T47D (cell line): ENCODE data around the gene PHLPP1.
"Not testable (repeated sequence)": the region's sequence is repeated elsewhere in the genome, so short reads cannot be mapped to it uniquely, and the experiment has no call there.

Source experiments
- DNase-seq, 2 experiments: peaks; one replicate each; pipeline versions ENCODE4 v3.0.0 to v3.0.0-alpha.2; 2011 to 2012; ENCODE audit warnings: low read depth in 1 of 2, low spot score in 1 of 2
- JUND ChIP-seq: IDR thresholded peaks from 2 replicates; pipeline ENCODE4 v1.6.1; 2012; ENCODE audit warnings: low read depth
- in situ Hi-C: cut with HindIII; loops from 2 replicates; pipeline ENCODE4 v1.10.0; 2016; ENCODE audit warnings: low sequenced_read_pairs, low pct_unique_long_range_greater_than_20kb

PHLPP1 gene

GRCh38 chr18:62739911-62740310, 24.6 kb downstream of the PHLPP1 start:
- in situ Hi-C loops: no loop called here
- no peak for DNase-seq
- TF ChIP-seq JUND: no peak

DNA sequence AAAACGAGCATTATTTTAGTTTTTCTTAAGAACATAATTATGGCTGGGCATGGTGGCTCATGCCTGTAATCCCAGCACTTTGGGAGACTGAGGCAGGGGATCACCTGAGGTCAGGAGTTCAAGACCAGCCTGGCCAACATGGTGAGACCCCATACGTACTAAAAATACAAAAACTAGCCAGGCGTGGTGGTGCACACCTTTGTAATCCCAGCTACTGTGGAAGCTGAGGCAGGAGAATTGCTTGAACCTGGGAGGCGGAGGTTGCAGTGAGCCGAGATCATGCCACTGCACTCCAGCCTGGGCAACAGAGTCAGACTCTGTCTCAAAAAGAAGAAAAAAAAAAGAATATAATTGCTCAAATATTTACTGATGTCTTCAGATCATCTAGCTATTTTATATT, 25.3 kb downstream of the PHLPP1 start:
- DNase-seq, in situ Hi-C loops: not testable (repeated sequence)

- DNase-seq: no peak
- no peak for TF ChIP-seq JUND
- in situ Hi-C loops: no loop called here
Measured at GRCh38 chr18:62741118-62741566, 25.8 kb downstream of the PHLPP1 start.

DNA sequence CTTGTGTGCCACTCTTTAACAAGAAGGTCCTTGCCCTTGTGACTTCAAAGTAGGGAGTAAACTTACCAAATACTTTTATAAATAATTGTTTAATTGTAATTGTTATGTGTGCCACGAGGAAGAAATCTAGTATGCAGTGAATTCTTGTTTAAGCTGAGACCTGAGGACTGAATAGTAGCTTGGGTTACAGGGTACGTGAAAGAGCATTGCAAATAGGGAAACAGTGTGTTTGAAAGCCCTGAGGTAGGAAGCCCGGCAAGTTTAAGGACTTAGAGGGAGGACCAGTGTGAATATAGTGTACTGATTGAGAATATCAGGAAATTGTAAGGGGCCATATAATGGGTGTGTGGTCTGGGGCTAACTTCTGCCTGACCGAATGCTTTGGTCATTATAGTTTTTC, 26.2 kb downstream of the PHLPP1 start:
- no peak for DNase-seq
- no peak for TF ChIP-seq JUND
- in situ Hi-C loops: no loop called here

- TF ChIP-seq JUND: no peak
- in situ Hi-C loops: no loop called here
Measured at GRCh38 chr18:62744076-62744968, 29.0 kb downstream of the PHLPP1 start.

DNA sequence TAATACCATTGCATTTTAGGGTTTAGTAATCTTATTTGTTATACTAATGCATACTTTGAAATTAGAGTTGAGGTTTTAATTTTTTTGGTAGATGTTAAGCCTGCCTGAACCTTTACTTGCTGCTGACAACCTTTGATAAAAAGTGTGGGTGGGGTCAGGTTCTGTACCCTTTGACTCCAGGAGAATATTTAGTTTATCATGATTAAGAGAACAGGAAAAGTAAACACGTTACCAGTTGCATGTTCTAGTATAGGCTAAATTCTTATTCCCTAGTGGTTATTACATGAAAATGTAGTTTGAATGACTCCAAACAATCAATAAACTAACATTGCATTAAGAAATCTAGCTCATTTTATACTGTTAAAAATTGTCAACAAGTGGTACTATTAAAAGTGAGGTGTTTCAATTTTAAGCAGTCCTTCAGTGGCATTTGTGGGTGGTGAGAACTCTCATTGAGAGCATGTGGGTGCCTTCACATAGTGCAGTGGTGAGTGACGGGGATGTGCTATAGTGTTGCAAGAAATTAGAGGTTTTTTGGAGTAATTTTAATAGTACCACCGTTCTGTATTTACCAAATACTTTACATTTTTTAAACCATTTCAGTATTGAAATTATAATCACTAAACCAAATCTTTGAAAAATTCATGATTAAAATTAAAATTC, 29.9 kb downstream of the PHLPP1 start:
- in situ Hi-C loops: no loop called here
- TF ChIP-seq JUND: no peak
- DNase-seq: no peak

More at GRCh38 chr18:62744076-62744968, 29.0 kb downstream of the PHLPP1 start:
- DNase-seq: no peak

DNA sequence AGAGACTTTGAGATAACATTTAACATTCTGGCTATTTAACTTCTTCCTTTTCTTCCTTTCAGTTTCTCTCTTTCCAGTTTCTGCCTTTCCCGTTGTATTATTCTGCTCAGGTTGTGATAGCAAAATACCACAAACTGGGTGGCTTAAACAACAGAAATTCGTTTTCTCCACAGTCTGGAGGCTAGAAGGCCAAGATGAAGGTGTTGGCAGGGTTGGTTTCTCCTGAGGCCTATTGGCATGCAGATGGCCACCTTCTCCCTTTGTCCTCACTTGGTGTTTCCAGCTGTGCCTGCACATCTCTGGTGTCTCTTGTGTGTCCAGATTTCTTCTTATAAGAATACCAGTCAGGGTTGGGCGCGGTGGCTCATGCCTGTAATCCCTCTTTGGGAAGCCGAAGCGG, 34.0 kb downstream of the PHLPP1 start:
- in situ Hi-C loops: no loop called here
- no peak for DNase-seq
- no peak for TF ChIP-seq JUND

DNA sequence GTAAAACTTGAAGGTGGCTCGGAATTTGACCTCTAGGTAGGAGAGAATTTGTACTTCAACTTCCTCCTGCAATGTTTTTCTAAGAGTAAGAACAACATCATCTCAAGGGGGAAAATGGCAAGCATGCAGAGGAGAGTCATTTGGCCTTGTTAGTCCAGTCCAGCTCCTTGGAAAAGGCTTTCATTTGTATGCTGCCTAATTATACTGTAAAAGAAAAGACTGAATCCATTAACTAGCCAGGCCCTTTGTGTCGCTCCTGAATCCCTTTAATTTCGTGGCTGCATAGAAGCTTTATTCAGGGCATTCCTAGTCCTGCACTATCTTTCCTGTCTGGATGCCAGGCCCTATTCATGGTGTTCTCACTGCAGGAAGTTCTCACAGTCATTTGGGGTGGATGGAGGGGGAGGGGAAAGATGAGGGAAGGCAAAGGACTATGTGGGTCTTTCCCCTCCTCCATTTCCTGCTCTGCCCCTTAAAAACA, 36.0 kb downstream of the PHLPP1 start:
- no peak for TF ChIP-seq JUND
- DNase-seq: no peak
- in situ Hi-C loops: no loop called here

DNA sequence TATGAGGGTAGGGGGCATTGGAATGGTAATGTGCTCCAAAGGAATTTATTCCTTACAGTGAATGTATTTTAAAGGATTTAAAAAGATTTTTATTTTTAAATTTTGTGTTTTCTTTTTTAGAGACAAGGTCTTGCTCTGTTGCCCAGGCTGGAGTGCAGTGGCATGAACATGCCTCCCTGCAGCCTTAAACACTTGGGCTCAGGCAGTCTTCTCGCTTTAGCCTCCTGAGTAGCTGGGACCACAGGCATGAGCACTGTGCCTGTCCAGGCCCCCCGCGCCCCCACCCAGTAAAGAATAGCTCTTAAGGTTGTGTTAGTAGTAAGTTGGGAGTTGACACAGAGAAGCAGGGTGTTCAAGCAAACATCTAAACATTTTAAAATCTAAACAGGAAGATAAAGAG, 36.6 kb downstream of the PHLPP1 start:
- no peak for TF ChIP-seq JUND
- in situ Hi-C loops: no loop called here
- no peak for DNase-seq

- TF ChIP-seq JUND: no peak
- no peak for DNase-seq
- in situ Hi-C loops: no loop called here
Measured at GRCh38 chr18:62754026-62754425, 38.7 kb downstream of the PHLPP1 start.

DNA sequence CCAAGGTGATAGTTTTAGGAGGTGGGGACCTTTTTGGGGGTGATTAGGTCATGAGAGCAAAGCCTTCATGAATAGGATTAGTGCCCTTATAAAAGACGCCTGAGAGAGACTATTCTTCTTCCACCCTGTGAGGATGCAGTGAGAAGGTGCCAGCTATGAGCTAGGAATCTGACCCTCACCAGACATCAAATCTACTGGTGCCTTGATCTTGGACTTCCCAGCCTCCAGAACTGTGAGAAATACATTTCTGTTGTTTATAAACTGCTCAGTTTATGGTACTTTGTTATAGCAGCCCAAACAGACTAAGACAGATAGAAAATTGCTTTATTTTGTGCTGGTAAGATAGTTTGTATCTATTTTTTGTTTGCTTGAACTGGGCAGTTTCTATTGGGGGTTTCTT, 40.1 kb downstream of the PHLPP1 start:
- in situ Hi-C loops: no loop called here
- no peak for TF ChIP-seq JUND
- no peak for DNase-seq

GRCh38 chr18:62755946-62756345, 40.6 kb downstream of the PHLPP1 start:
- in situ Hi-C loops: no loop called here
- DNase-seq: no peak
- TF ChIP-seq JUND: no peak

DNA sequence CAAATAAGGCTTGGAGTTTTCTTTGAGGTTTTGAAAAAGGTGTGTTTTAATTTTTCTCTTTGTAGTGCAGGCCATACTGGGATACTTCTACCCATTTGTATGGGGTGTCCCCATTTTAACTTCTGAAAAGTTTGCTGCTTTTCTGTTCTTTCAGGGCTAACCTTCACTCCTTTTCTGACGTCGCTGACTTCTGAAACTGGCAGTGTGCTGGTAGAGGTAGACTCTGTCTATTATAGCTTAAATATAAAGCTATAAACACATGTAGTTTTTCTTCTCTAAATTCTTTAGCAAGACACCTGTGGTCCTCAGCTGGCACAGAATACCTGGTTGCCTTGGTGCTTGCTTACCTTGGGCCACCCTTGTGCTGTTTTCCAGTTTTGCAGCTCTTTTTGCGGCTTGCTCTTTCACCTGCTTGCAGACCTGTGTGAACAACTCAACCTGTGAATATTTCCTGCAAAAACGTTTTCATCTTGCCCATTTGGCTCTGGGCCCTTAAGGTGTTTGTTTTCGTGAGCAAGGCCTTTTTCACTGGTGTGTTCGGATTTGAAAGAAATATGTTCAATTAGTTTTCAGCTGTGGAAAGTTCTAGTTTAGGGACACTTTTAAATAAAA, 42.2 kb downstream of the PHLPP1 start:
- in situ Hi-C loops: no loop called here
- no peak for DNase-seq
- no peak for TF ChIP-seq JUND
